CD14-positive monocyte (primary cell): Measurements from ENCODE around the gene PCDHGA8. TPM values are rescaled to one million over a fixed set of nuclear protein-coding genes. Genes with fewer than 3 reads are reported as not detected.
A peak's percentile ranks its signal among the peaks of the same experiment; 100 is the strongest.

Experiments
- DNase-seq, 3 donors: peaks; one replicate each; pipeline ENCODE4 v3.0.0-alpha.2; 2011 to 2022
- H2AFZ ChIP-seq: 2 replicates; pipeline ENCODE4 v1.6.0; 2012; ENCODE audit warnings: mild to moderate bottlenecking, low read depth, low read length, inconsistent platforms; ENCODE audit not compliant: insufficient read depth, poor library complexity, severe bottlenecking
- H3K27ac ChIP-seq, 2 donors: 1 replicate in 1 of 2; 2 replicates in 1 of 2; pipeline ENCODE4 v1.5.1; 2012 to 2013; ENCODE audit warnings: low read length in 2 of 2, control low read depth in 1 of 2, inconsistent platforms in 1 of 2, low read depth in 1 of 2, mild to moderate bottlenecking in 1 of 2
- H3K27me3 ChIP-seq, 2 donors: one replicate each; pipeline versions ENCODE4 v1.6.0 to v1.6.1; 2011 to 2013; ENCODE audit warnings: low read length in 2 of 2; ENCODE audit not compliant: control insufficient read depth in 2 of 2, insufficient read depth in 2 of 2
- H3K36me3 ChIP-seq, 2 donors: replicated peaks in 1 of 2; 1 replicate in 1 of 2; 2 replicates in 1 of 2; pipeline versions ENCODE4 v1.5.1 to v1.6.1; 2012 to 2013; ENCODE audit warnings: low read length in 2 of 2, control low read depth in 1 of 2, inconsistent platforms in 1 of 2, mild to moderate bottlenecking in 1 of 2; ENCODE audit not compliant: insufficient read depth in 2 of 2, control insufficient read depth in 1 of 2
- H3K4me1 ChIP-seq, 2 donors: 1 replicate in 1 of 2; 2 replicates in 1 of 2; pipeline versions ENCODE4 v1.5.1 to v1.6.1; 2012 to 2013; ENCODE audit warnings: low read length in 2 of 2, control low read depth in 1 of 2, inconsistent platforms in 1 of 2, mild to moderate bottlenecking in 1 of 2, moderate library complexity in 1 of 2; ENCODE audit not compliant: insufficient read depth in 2 of 2, control insufficient read depth in 1 of 2
- H3K4me2 ChIP-seq: replicated peaks from 2 replicates; pipeline ENCODE3; 2012; ENCODE audit warnings: low read length, moderate library complexity, mild to moderate bottlenecking; ENCODE audit not compliant: poor library complexity, severe bottlenecking; ENCODE audit errors: extremely low read depth
- H3K4me3 ChIP-seq, 3 experiments: fragments of 200-600 bp in 1 of 3; sonication (generic) in 1 of 3; replicated peaks in 1 of 3; 1 replicate in 2 of 3; 2 replicates in 1 of 3; pipeline ENCODE4 v1.5.1; 2011 to 2013; ENCODE audit warnings: low read length in 3 of 3, mild to moderate bottlenecking in 3 of 3, control low read depth in 2 of 3, low read depth in 2 of 3, inconsistent platforms in 1 of 3, moderate library complexity in 1 of 3
- H3K79me2 ChIP-seq: 2 replicates; pipeline ENCODE4 v1.6.0; 2012; ENCODE audit warnings: mild to moderate bottlenecking, control low read depth, inconsistent platforms, low read length, moderate library complexity; ENCODE audit not compliant: insufficient read depth
- H3K9ac ChIP-seq: 2 replicates; pipeline ENCODE4 v1.6.0; 2017; ENCODE audit warnings: low read length, mild to moderate bottlenecking; ENCODE audit not compliant: insufficient read depth, poor library complexity, severe bottlenecking
- H3K9me3 ChIP-seq, 2 donors: replicated peaks in 1 of 2; 1 replicate in 1 of 2; 2 replicates in 1 of 2; pipeline versions ENCODE4 v1.5.1 to v1.6.1; 2012 to 2013; ENCODE audit warnings: low read length in 2 of 2, control low read depth in 1 of 2; ENCODE audit not compliant: control insufficient read depth in 1 of 2, insufficient read depth in 1 of 2
- H4K20me1 ChIP-seq: 2 replicates; pipeline ENCODE4 v1.6.0; 2012; ENCODE audit warnings: mild to moderate bottlenecking, low read length, control low read depth, moderate library complexity; ENCODE audit not compliant: insufficient read depth
- H3K27ac Mint-ChIP-seq, 7 donors: one replicate each; pipeline ENCODE4 v1.8.0; 2020; ENCODE audit warnings: mild to moderate bottlenecking in 7 of 7, mixed read lengths in 7 of 7, moderate library complexity in 6 of 7, inconsistent platforms in 2 of 7
- H3K27me3 Mint-ChIP-seq, 3 donors: one replicate each; pipeline ENCODE4 v1.8.0; 2021 to 2022; ENCODE audit warnings: low read depth in 3 of 3, mild to moderate bottlenecking in 3 of 3, mixed read lengths in 3 of 3, moderate library complexity in 3 of 3, inconsistent platforms in 1 of 3
- H3K36me3 Mint-ChIP-seq, 2 donors: one replicate each; pipeline ENCODE4 v1.8.0; 2020; ENCODE audit warnings: mixed read lengths in 2 of 2, inconsistent platforms in 1 of 2, mild to moderate bottlenecking in 1 of 2
- H3K4me1 Mint-ChIP-seq: one replicate; pipeline ENCODE4 v1.8.0; 2020; ENCODE audit warnings: mild to moderate bottlenecking, mixed read lengths
- H3K4me3 Mint-ChIP-seq, 2 donors: one replicate each; pipeline ENCODE4 v1.8.0; 2020; ENCODE audit warnings: mild to moderate bottlenecking in 2 of 2, mixed read lengths in 2 of 2, moderate library complexity in 1 of 2
- H3K9me3 Mint-ChIP-seq, 7 donors: one replicate each; pipeline ENCODE4 v1.8.0; 2020 to 2022; ENCODE audit warnings: mixed read lengths in 7 of 7, mild to moderate bottlenecking in 6 of 7, moderate library complexity in 6 of 7, inconsistent platforms in 2 of 7
- WGBS: methylation state at CpG from one replicate; pipeline ENCODE4 v1.1.5; 2013; ENCODE audit warnings: missing lambda C conversion rate; ENCODE audit not compliant: insufficient coverage; 5-methylcytosine and 5-hydroxymethylcytosine counted together
- intact Hi-C, 2 donors: fragments of 100-400 bp; cut with micrococcal nuclease; formaldehyde crosslinking; loops; one replicate each; pipeline versions ENCODE4 v1.15.0 to v1.15.1; 2023
- polyA plus RNA-seq, 3 donors: library from polyadenylated mRNA; depleted of rRNA in 1 of 3; unstranded in 2 of 3; stranded (reverse) in 1 of 3; fragments of 300-500 nt in 2 of 3; fragments of >200 nt in 1 of 3; fragmentation: Illumina TruSeq in 2 of 3; gene quantifications; 1 replicate in 2 of 3; 2 replicates in 1 of 3; pipeline ENCODE4 v1.2.3, GENCODE V29; 2012 to 2021
- TF ChIP-seq, protein P1 (sequence below): fragments of 200-600 bp; IDR thresholded peaks from one replicate; pipeline ENCODE4 v1.8.0; 2022; ENCODE audit warnings: antibody characterized with exemption, mild to moderate bottlenecking

The PCDHGA8 gene
- polyA plus RNA-seq, 3 donors, result not detected

DNA sequence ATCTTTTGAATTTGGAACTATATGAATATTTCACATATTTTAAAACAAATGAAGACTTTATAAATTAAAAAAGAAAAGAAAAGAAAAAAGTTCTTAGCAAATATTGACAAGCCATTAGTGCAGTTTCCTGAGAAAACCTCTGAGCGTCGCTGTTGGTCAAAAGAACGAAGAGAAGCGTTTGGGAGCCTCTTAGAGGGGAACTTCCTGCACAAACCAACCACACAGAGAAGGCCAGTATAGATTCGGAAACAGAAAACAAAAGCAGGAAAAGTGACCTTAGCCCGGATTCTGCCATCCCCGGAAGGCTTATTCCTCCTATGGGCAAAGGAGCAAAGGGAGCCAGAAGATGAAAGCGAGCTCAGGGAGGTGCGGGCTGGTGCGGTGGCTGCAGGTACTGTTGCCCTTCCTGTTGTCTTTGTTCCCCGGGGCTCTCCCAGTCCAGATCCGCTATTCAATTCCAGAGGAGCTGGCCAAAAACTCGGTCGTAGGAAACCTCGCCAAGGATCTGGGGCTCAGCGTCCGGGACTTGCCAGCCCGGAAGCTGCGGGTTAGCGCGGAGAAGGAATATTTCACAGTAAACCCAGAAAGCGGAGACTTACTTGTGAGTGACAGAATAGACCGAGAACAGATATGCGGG, 32.5 kb upstream of the PCDHGA8 start, which contains the start of gene PCDHGB2:
PCDHGB2 (plus strand) TSS at position 205 of the 637 bp plus-strand sequence; CDS start at position 347, 142 bp downstream.
- H3K9ac ChIP-seq, result no peak within 1 kb of the TSS
- H4K20me1 ChIP-seq, result no peaks in the 10 kb centered on the region
- TF ChIP-seq, protein P1, sequence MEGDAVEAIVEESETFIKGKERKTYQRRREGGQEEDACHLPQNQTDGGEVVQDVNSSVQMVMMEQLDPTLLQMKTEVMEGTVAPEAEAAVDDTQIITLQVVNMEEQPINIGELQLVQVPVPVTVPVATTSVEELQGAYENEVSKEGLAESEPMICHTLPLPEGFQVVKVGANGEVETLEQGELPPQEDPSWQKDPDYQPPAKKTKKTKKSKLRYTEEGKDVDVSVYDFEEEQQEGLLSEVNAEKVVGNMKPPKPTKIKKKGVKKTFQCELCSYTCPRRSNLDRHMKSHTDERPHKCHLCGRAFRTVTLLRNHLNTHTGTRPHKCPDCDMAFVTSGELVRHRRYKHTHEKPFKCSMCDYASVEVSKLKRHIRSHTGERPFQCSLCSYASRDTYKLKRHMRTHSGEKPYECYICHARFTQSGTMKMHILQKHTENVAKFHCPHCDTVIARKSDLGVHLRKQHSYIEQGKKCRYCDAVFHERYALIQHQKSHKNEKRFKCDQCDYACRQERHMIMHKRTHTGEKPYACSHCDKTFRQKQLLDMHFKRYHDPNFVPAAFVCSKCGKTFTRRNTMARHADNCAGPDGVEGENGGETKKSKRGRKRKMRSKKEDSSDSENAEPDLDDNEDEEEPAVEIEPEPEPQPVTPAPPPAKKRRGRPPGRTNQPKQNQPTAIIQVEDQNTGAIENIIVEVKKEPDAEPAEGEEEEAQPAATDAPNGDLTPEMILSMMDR, result peak; percentile 22
- no peak for DNase-seq
- peak within 1 kb of the TSS; percentile 40 for H3K4me2 ChIP-seq
- H2AFZ ChIP-seq, result no peak within 1 kb of the TSS
- peaks cover 58 to 79% of the 10 kb centered on the region in 2 donors for H3K9me3 ChIP-seq
- intact Hi-C loops, result no loop called here
- H3K27me3 Mint-ChIP-seq, result peaks cover 50 to 72% (median 71%) of the 10 kb centered on the region in 3 donors
- peak within 1 kb of the TSS; percentile 25 to 85 for H3K4me3 Mint-ChIP-seq
- H3K27ac Mint-ChIP-seq, result peak within 1 kb of the TSS in 1 of 7 donors; percentile 57
- no peaks in the 10 kb centered on the region for H3K79me2 ChIP-seq
- no peak within 1 kb of the TSS for H3K27ac ChIP-seq
- 15% methylated on average over 18 of the region's 24 CpGs for WGBS
- peaks cover 40 to 86% (median 73%) of the 10 kb centered on the region in 7 donors for H3K9me3 Mint-ChIP-seq
- H3K4me1 Mint-ChIP-seq, result peaks cover 2% of the 10 kb centered on the region
- H3K27me3 ChIP-seq, result peaks cover 44 to 91% of the 10 kb centered on the region in 2 donors
- peak within 1 kb of the TSS in 1 of 3 experiments; percentile 36 for H3K4me3 ChIP-seq
- H3K36me3 Mint-ChIP-seq, result peaks cover 12 to 15% of the 10 kb centered on the region in 2 donors
- no peaks in the 10 kb centered on the region for H3K36me3 ChIP-seq
- H3K4me1 ChIP-seq, result no peaks in the 10 kb centered on the region

DNA sequence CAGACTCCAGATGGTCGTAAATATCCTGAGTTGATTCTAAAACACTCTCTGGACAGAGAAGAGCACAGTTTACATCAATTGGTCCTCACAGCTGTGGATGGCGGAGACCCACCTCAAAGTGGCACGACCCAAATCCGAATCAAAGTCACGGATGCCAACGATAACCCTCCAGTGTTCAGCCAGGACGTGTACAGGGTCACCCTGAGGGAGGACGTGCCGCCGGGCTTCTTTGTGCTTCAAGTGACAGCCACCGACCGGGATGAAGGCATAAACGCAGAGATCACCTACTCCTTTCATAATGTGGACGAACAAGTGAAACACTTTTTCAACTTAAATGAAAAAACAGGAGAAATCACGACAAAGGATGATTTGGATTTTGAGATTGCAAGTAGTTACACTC, 31.7 kb upstream of the PCDHGA8 start:
- H3K9me3 Mint-ChIP-seq, result peaks cover 40 to 86% (median 73%) of the 10 kb centered on the region in 7 donors
- intact Hi-C loops, result no loop called here

More for the DNA sequence above, 31.7 kb upstream of the PCDHGA8 start:
- Histone ChIP-seq H3K4me2 (no peak overlapping the region), H3K79me2 (no peaks in the 10 kb centered on the region), H3K4me1 (no peaks in the 10 kb centered on the region), H3K9me3 (peaks cover 58 to 79% of the 10 kb centered on the region in 2 donors), H3K36me3 (no peaks in the 10 kb centered on the region), H2AFZ (no peak overlapping the region), H3K27ac (no peak overlapping the region), H3K9ac (no peak overlapping the region), H4K20me1 (no peaks in the 10 kb centered on the region), H3K27me3 (peaks cover 51 to 91% of the 10 kb centered on the region in 2 donors), H3K4me3 (no peak overlapping the region)
- peak overlapping the region in 1 of 7 donors; percentile 57 for H3K27ac Mint-ChIP-seq
- TF ChIP-seq, protein P1, result no peak
- peak overlapping the region in 1 of 2 donors; percentile 85 for H3K4me3 Mint-ChIP-seq
- H3K4me1 Mint-ChIP-seq, result peaks cover 2% of the 10 kb centered on the region
- DNase-seq, result no peak
- H3K27me3 Mint-ChIP-seq, result peaks cover 52 to 72% (median 71%) of the 10 kb centered on the region in 3 donors
- peaks cover 12 to 18% of the 10 kb centered on the region in 2 donors for H3K36me3 Mint-ChIP-seq
- WGBS, result 43% methylated on average over 12 of the region's 15 CpGs
